Ascending aorta (tissue), 2 donors: ENCODE results near the gene MRPS12. TPM values are rescaled to one million over a fixed set of nuclear protein-coding genes. Genes with fewer than 3 reads are reported as not detected.

ENCODE experiments used
- DNase-seq, 2 donors: peaks; one replicate each; pipeline ENCODE4 v3.0.0-alpha.2; 2019; ENCODE audit warnings: low spot score in 2 of 2
- H3K27ac ChIP-seq, 2 donors: fragments of 200-600 bp; sonication (generic); one replicate each; pipeline ENCODE4 v1.5.1; 2016 to 2017; ENCODE audit warnings: mild to moderate bottlenecking in 1 of 2
- H3K27me3 ChIP-seq: fragments of 200-600 bp; sonication (generic); one replicate; pipeline ENCODE4 v1.5.1; 2017
- H3K36me3 ChIP-seq, 2 donors: fragments of 200-600 bp; sonication (generic); one replicate each; pipeline ENCODE4 v1.5.1; 2016
- H3K4me1 ChIP-seq, 2 donors: fragments of 200-600 bp; sonication (generic); one replicate each; pipeline ENCODE4 v1.5.1; 2016 to 2017; ENCODE audit warnings: mild to moderate bottlenecking in 1 of 2
- H3K4me3 ChIP-seq, 2 donors: fragments of 200-600 bp; sonication (generic); one replicate each; pipeline ENCODE4 v1.5.1; 2016 to 2017; ENCODE audit warnings: mild to moderate bottlenecking in 1 of 2
- H3K9me3 ChIP-seq, 2 donors: fragments of 200-600 bp; sonication (generic); one replicate each; pipeline ENCODE4 v1.5.1; 2016
- CTCF ChIP-seq, 3 experiments: fragments of 200-600 bp in 2 of 3; fragments of 450-650 bp in 1 of 3; sonication (generic) in 2 of 3; IDR thresholded peaks; one replicate each; pipeline ENCODE4 v1.5.1; 2016 to 2019; ENCODE audit warnings: antibody characterized with exemption in 3 of 3, mild to moderate bottlenecking in 1 of 3, moderate library complexity in 1 of 3
- intact Hi-C: fragments of 100-400 bp; cut with DNase I; formaldehyde crosslinking; loops from one replicate; pipeline ENCODE4 v1.15.1; 2023
- total RNA-seq: library from RNA; depleted of rRNA; stranded (reverse); fragments of >200 nt; gene quantifications from one replicate; pipeline ENCODE4 v1.1.0, GENCODE V29; 2016

Gene MRPS12
- total RNA-seq, 1 donor from 2014 or later, result 9.9 TPM

DNA sequence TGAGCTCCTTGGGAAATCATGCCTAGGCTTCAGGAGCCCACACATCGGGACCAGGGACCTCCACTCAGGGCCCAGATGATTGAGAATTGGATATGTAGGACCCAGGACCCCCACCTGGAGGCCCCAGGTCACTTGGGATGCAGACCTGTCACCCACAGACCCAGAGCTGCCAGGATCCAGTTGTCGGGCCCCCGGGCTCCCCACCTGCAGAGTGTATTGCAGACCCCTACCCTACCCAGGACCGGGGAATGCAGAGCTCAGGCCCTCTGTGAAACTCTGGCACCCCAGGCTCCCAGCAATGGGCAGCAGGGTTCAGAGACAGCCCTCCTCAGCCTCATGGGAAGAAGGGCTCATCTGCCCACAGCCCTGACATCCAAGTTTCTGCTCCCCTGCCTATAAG lies 25.1 kb upstream of the MRPS12 start:
- DNase-seq, result no peak
- TF ChIP-seq CTCF (IDR thresholded peaks at IDR 0.05), result no peak

DNA sequence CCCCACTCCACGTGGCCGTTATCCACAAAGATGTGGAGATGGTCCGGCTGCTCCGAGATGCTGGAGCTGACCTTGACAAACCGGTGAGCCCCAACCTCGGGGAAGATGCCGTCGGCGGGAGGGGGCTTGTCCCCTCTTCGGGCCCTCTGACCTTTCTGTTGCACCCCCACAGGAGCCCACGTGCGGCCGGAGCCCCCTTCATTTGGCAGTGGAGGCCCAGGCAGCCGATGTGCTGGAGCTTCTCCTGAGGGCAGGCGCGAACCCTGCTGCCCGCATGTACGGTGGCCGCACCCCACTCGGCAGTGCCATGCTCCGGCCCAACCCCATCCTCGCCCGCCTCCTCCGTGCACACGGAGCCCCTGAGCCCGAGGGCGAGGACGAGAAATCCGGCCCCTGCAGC lies 23.5 kb upstream of the MRPS12 start:
- H3K9me3 ChIP-seq, result no peaks in the 10 kb centered on the region
- no peaks in the 10 kb centered on the region for H3K4me1 ChIP-seq
- no peaks in the 10 kb centered on the region for H3K27me3 ChIP-seq
- no peak for DNase-seq
- intact Hi-C loops, result no loop called here
- H3K27ac ChIP-seq, result no peak overlapping the region
- peaks cover 28 to 36% of the 10 kb centered on the region in 2 donors for H3K36me3 ChIP-seq
- TF ChIP-seq CTCF (IDR thresholded peaks at IDR 0.05), result no peak
- no peak overlapping the region for H3K4me3 ChIP-seq

More for the DNA sequence above, 25.1 kb upstream of the MRPS12 start:
- Histone ChIP-seq H3K27me3 (no peaks in the 10 kb centered on the region), H3K9me3 (no peaks in the 10 kb centered on the region), H3K4me1 (peaks cover 0 to 9% of the 10 kb centered on the region in 2 donors), H3K4me3 (no peak overlapping the region), H3K27ac (no peak overlapping the region), H3K36me3 (peaks cover 28 to 36% of the 10 kb centered on the region in 2 donors)
- intact Hi-C loops, result no loop called here

DNA sequence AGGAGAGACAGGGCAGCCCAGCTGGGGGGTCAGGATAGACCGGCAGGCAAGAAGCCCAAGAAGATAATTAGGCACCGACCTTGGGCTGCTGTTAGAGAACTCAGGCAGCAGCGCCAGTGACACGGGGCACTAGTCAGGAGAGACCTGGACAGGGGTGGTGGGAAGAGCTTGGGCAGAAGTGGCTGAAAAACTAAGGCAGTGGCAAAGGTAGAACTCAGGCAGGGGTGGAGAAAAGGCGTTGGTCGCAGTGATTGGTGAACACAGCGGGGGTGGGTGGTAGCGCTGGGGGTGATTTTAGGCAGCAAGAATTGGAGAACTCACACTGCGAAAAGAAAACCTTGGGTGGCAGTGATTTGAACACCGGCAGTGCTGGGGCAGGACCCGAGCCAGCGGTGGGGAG lies 23.1 kb upstream of the MRPS12 start:
- intact Hi-C loops, result no loop called here
- TF ChIP-seq CTCF (IDR thresholded peaks at IDR 0.05), result no peak
- no peaks in the 10 kb centered on the region for H3K9me3 ChIP-seq
- peaks cover 28 to 36% of the 10 kb centered on the region in 2 donors for H3K36me3 ChIP-seq
- H3K27me3 ChIP-seq, result no peaks in the 10 kb centered on the region
- no peak overlapping the region for H3K4me3 ChIP-seq
- DNase-seq, result no peak
- no peak overlapping the region for H3K27ac ChIP-seq
- H3K4me1 ChIP-seq, result no peaks in the 10 kb centered on the region

GRCh38 chr19:38908911-38909310 lies 21.8 kb upstream of the MRPS12 start:
- Histone ChIP-seq H3K27me3 (no peaks in the 10 kb centered on the region), H3K4me1 (no peaks in the 10 kb centered on the region), H3K4me3 (no peak overlapping the region), H3K27ac (no peak overlapping the region), H3K9me3 (no peaks in the 10 kb centered on the region), H3K36me3 (peaks cover 28 to 36% of the 10 kb centered on the region in 2 donors)
- no peak for TF ChIP-seq CTCF (IDR thresholded peaks at IDR 0.05)
- intact Hi-C loops, result no loop called here
- DNase-seq, result no peak

DNA sequence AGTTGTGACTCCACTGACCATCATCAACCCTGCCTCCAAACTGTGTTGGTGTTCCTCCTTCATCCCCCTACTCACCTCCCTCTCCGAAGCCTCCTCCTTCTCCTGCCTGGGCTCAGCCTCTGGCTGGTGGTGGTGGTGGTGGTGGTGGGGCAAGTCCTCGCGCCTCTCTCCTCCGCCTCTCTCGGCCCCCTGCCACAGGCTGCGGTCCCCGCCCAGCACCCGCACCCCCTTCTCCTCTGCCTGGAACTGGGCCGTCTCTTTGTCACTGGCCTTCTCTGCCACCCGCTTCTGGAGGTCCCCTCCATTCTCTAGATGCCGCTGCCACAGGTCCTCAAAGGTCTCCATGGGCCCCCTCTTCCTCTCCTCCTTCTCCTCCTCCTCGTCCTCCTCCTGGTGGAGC lies 20.3 kb upstream of the MRPS12 start:
- no peak for DNase-seq
- no peaks in the 10 kb centered on the region for H3K4me1 ChIP-seq
- no peak overlapping the region for H3K27ac ChIP-seq
- intact Hi-C loops, result no loop called here
- H3K36me3 ChIP-seq, result peaks cover 21 to 23% of the 10 kb centered on the region in 2 donors
- no peak for TF ChIP-seq CTCF (IDR thresholded peaks at IDR 0.05)
- no peaks in the 10 kb centered on the region for H3K9me3 ChIP-seq
- no peaks in the 10 kb centered on the region for H3K27me3 ChIP-seq
- H3K4me3 ChIP-seq, result no peak overlapping the region

DNA sequence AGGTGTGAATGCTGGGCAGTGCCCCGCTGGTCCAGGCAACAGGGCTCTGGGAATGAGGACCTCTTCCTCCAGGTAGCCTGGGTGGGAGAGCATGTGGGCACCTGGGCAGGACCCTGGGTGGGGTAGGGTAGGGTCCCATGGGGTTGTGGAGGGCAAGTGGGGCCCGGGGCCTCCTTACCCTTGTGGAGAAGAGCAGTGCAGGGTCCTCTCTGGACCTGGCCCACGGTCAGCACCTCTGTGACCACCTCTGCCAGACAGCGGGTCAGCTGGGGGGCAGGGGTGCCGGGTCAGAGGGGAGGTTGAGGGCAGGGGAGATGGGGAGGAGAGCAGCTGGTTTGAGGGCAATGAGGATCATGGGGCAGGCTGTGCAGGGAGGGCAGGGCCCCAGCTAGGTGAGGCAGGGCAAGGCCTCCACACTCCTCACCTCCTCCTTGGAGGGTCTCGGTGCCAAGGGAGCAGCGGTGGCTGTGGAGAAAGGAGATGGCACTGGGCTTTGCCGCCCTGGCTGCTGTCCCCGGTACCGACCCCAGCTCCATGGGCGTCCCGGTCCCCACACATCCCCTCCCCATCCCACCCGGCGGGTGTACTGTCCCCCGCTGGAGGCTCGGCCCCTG lies 19.2 kb upstream of the MRPS12 start:
- H3K4me3 ChIP-seq, result no peak overlapping the region
- H3K27me3 ChIP-seq, result no peaks in the 10 kb centered on the region
- TF ChIP-seq CTCF (IDR thresholded peaks at IDR 0.05), result no peak
- DNase-seq, result no peak
- no peaks in the 10 kb centered on the region for H3K9me3 ChIP-seq
- H3K4me1 ChIP-seq, result no peaks in the 10 kb centered on the region
- no peak overlapping the region for H3K27ac ChIP-seq
- peaks cover 17 to 19% of the 10 kb centered on the region in 2 donors for H3K36me3 ChIP-seq
- intact Hi-C loops, result no loop called here
